ENCODE measurements around the gene XYLB.
"Not testable (repeated sequence)": the region's sequence is repeated elsewhere in the genome, so short reads cannot be mapped to it uniquely, and the experiment has no call there.

XYLB gene

DNA sequence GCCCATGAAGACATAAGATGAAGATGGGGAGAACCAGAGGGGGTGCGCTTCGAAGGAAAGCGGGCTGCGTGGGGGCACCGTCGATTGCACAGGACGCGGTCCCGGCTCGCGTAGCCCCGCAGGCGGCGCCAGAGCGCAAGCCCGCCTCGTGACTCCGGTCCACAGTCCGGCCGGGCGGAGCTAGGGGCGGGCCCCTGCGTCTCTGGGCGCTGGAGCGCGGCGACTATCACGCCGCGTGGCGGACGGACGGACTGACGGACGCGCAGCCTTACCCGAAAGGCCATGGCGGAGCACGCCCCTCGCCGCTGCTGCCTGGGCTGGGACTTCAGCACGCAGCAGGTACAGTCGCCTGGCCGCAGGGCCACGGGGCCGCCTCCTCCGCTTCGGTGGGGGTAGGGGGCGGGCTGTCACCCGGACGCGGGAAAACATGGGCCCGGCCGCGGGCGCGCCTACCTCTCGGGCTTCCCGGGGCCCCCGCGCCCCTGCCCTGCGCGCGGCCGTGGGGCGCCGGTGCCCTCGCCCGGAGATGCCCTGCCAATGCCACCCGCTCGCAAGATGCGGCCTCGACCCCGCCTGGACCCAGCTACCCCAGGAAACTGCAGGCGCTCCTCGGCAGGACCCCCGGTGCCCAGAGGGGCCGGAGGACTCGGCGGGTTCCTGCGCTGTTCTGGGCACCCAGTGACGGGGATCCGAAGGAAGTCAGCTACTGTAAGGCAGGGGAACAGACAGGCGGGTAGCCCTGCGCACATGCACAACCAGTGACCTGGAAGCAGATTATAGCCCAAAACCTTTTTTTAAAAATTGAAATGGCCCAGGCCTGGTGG, at the start of gene XYLB:
Gene XYLB (plus strand): TSS at position 199 of the 824 bp plus-strand sequence. CDS start 84 bp downstream, at position 283.
- DNase-seq, result peak; percentile 64

DNA sequence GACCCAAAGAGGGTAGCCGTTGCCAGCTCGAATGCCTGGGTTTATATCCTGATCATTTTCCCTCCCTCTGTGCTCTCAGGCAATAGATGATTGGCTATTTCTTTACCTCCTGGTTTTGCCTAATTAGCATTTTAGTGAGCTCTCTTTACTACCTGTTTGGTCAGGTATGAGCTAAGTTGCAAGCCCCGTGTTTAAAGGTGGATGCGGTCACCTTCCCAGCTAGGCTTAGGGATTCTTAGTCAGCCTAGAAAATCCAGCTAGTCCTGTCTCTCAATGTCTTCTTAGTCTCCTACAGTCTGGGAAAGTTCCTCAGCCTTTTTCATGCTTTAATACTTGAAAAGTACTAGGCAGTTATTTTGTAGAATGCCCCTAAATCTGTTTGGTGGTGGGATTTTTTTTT, 49.5 kb upstream of the XYLB start:
- DNase-seq, result not testable (repeated sequence)

DNA sequence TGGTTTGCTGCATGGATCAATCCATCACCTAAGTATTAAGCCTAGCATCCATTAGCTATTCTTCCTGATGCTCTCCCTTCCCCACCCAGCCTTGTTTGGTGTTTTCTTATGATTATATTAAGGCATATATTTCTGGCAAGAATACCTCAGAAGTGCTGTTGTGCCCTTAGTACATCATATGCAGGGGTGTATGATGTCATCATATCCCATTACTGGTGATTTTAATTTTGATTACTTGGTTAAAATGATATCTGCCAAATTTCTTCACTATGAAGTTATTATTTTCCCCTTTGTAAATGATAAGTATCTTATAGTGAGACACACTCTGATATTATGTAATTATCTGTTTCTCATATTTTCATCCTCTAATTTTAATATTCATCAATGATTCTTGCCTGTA, 49.0 kb upstream of the XYLB start:
- no peak for DNase-seq

DNA sequence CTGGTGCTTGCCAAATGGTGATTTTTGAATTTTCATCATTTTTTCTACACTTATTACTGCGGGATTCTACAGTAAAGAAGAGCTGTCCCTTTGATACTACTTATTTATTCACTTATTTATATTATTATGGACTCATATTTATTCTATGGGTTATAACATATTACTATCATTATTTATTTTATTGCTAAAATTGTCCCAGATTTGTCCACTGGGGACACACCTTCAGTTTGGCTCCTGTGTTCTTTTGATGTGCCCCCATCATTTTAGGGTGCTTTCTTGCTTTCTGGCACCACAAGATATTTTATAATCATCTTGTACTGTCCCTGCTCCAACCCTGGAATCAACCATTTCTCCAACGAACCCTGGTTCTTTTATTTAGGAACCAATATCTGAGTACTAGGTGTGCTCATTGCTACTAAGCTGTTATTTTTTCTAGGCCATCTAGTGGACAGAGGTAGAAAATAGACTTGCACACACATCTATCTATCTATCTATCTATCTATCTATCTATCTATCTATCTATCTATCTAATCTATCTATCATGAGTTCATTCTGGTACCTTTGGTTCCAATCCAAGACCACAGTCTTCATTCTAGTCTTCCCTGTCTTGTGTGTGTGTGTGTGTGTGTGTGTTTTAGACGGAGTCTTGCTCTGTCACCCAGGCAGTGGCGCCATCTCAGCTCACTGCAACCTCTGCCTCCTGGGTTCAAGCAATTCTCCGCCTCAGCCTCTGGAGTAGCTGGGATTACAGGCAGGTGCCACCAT, 48.5 kb upstream of the XYLB start:
- DNase-seq, result peak; percentile 23

DNA sequence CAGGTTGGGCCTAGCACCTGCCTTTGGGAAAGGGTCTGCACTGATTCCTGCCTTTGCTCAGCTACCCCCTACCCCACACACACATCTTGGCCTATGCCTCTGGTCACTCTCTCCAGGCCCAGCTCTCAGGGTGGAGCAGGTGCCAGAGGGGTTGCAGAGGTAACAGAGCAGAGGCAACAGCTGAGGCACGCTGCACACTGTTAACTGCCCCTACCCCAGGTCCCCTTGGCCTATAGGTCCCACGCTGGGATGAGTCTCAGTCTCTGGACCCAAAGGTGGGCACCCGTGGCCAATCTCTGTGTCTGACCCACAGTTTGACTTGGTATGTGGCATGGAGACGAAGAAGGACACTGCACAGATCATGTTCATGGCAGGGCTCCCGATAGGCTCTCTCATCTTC, 39.6 kb upstream of the XYLB start:
- DNase-seq, result no peak

DNA sequence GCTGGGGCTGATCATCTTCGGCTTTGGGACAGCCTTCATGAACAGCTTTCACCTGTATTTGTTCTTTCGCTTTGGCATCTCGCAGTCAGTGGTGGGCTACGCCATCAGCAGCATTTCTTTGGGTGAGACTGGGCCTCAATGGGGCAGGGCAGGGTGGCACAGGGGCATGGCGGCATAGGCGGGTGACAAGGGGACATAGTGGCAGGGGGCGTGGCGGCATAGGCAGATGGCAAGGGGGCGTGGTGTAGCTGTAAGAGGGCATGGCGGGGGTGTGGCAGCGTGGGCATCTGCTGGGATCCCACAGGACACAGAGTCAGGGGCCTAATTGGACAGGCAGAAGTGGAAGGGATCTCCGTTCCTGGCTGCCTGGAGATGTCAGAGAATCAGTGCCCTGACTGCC, 39.0 kb upstream of the XYLB start:
- no peak for DNase-seq

DNA sequence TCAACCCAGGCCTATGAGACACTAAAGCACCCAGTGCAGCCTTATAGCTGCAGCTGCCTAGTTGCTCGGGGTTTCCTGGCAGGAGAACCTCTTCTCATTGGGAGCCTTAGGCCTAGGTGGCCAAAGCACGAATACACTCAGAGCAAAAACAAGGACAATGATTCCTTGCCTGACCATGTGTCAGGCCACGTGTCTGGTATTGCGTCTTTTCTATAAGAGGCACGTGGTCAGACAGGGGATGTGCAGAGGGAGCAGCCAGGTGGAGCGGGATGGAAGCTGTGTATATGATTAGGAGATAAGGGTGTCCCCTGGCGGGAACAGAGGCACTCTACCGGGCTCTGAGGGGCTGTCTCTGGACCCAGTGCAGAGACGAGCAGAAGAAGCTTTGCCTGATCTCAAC, 38.1 kb upstream of the XYLB start:
- no peak for DNase-seq

DNA sequence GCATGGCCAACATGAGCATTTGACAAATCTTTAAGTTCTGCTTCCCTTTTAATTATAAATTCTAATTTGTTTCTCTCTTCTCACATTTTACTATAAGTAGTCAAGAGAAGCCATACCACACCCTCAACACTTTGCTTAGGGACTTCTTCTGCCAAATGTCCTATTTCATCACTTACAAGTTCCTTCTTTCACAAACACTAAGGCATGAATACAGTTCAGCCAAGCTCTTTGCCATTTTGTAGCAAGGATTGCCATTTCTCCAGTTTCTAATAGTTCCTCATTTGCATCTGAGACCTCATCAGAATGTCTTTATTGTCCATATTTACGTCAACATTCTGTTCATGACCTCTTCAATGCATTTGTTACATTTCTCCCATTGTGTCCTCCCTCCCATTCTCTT, 35.1 kb upstream of the XYLB start:
- DNase-seq, result no peak

DNA sequence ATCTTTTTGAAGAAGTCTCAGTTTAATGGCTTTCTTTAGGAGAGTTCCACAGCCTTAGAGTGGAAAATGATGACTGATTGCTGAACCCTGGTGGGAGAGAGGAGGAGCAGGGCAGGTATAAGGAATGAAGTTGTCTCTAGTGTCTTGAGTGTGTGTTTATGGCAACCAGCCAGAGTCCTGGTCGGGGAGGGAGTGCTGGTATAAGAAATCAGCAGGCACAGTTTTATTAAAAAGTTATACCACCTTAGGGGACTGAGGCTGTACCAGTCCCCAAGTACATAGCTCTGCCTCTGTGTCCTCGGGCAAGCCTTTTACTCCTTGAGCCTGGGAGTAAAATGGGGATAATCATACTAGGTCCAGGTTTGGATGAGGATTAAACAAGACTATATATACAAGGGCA, 34.6 kb upstream of the XYLB start:
- DNase-seq, result no peak

DNA sequence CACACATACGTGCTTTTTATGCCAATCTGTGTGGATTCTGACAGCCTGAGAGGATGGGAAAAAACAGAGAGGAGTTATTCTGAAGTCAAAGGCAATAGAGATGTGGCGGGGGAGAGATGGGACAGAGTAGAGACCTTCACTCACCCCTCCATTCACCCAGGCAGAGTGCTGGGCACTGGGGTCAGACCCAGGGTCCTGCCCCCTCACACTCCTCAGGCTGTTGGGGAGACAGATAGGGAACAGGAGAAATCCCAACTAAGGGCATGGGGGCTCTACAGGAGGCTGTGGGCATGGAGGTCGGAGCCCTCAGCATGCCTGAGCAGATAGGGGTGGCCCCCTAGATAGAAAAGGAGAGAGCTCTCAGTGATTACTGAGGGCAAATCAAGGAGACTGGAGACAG, 34.2 kb upstream of the XYLB start:
- DNase-seq, result no peak

DNA sequence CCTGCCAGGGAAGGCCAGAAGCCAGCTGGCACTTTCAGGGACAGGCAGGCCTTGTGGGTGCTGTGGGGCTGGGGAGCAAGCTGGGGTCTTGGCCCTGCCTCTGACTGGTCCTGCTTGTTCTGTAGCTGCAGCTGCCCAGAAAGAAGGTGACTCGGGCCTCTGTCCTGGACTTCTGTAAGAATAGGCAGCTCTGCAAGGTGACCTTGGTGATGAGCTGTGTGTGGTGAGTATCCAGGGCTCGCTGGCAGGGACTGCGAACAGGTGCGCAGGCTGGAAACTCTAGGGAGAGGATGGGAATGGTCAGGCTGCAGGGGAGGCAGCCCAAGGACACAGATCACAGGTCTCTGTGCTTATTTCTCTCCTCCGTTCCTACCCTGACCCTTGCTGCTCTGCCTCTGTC, 33.3 kb upstream of the XYLB start:
- no peak for DNase-seq

DNA sequence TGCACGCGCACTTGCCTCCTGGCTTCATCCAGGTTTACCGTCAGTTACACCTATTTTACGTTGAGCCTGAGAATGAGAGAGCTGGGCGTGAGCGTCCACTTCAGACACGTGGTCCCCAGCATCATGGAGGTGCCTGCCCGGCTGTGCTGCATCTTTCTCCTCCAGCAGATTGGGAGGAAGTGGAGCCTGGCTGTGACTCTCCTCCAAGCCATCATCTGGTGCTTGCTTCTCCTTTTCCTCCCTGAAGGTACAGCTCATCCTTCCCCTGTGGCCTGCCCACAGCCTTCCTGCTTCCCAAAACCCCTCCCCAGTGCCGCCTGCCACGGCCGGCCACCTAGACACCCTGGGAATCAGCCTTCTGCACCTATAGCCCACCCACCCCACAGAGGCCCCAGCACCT, 32.9 kb upstream of the XYLB start:
- DNase-seq, result no peak

DNA sequence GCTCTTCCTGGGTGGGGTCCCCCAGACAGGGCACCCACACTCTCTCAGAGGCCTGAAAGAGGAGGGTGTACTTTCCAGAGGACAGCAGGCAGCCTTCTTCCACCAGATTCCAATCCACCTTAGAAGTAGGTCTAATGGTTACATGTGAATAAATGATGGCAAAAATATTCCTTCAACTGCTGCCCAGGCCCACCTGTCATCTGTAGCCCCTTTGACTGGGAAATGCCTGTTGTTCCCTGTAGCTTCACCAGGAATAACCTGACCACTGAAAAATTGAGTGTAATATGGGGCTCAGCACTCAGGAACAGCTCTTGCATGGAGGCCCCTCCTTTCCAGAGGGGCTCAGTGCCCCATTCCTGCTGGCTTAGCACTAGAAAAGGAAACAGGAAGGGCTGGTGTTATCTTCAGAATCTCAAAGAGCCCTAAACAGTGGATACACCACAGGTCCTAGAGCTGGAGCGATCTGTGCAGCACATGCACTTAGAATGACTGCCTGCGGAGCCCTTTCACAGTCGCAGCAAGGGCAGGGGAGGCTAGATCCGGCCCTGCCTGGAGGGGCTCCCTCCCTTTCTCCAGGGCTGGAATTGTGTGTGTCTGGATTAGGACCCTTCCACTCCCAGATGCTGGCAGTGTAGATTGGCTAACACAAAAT, 32.3 kb upstream of the XYLB start:
- DNase-seq, result no peak

DNA sequence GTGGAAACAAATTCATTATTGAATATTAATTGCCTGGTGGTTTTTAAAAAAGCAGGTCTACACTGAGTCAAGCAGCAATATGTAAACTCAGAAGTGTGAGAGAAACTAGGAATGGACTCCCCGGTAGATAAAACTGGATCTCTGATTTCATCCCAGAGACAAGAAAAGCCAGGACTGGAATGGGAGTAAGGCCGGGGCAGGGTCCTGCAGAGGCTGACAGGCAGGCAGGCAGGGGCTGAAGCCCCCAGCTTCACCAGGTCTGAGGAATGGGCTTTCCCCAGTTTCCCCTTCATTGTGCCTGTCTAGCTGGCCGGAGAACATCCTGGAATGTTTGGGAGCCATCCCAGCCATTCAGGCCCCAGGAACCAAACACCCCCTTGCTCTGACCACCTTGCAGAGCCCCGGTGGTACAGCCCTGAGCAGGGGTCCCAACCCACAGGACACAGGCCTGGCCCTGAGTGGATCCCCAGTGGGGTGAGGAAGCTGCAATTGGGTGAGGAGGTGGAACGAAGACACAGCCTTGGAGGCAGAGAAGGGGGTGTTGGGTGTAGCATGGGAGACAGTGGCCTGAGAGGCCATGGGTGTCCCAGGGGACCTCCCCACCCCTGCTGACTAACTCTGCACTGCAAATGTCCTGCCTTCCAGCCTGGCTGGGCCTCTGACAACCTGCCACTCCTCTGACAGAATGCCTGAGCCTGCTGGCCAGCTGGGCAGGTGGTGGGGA, 31.7 kb upstream of the XYLB start:
- DNase-seq, result no peak

DNA sequence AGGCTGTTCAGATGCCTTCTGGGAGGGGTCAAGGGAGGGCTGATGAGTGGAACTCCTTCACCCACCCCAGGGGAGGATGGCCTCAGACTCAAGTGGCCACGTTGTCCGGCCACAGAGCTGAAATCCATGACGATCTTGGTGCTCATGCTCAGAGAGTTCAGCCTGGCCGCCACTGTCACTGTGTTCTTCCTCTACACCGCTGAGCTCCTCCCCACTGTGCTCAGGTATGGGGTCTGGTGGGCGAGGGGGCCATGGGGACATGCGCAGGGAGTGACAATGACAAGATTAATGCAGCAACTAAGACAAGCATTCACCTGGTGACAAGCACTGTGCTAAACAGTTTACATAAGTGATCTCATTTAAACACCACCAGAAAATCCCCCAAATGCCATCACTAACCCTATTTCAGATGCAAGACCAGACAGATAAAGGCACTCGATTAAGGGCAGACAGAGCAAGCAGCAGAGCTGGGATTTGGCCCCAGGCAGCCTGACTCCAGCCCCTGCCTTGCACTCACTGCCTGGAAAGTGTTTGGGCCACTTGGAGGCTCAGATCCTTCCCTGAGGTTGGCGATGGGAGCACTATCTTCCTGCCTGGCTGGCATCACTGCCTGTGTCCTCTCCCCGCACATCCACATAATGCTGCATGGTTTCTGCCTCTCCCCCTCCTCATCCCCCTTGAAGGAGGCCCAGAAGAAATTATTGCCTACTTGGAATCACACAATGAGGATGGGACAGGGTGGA, 30.9 kb upstream of the XYLB start:
- DNase-seq, result no peak

DNA sequence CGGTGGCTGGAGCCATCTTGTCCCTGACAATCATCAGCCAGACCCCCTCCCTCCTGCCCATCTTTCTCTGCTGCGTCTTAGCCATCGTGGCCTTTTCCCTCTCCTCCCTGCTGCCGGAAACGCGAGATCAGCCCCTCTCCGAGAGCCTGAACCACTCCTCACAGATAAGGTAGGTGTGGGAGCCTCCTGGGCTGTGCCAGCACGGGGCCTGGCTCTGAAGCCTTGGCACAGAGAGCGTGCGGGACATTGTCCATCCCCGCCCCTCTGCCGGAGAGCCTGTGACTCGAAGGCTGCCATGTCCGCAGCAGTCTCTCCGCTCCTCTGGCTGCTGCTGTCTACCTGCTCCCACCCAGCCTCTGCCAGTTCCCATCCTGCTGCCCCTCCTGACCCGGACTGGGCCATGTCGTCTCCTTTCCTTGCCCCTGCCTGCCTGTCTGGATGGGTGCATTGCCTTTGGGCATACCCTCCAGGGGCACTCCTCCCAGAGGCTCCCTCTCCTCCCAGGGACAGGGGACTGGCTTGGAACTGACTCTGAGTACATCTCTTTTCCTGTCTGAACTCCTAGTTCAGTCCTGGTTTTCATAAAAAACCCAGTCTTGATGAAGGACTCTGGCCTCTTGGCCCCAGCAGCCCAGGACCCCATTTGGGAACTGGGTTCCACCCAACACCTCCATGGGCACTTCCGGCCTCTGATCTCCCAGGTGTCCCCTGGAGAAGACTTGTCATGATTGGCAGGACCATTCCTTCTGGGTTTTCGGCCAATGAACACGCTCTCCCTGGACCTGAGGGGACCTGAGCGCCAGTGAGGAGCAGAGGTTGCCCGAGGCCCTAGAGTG, 30.0 kb upstream of the XYLB start:
- no peak for DNase-seq

DNA sequence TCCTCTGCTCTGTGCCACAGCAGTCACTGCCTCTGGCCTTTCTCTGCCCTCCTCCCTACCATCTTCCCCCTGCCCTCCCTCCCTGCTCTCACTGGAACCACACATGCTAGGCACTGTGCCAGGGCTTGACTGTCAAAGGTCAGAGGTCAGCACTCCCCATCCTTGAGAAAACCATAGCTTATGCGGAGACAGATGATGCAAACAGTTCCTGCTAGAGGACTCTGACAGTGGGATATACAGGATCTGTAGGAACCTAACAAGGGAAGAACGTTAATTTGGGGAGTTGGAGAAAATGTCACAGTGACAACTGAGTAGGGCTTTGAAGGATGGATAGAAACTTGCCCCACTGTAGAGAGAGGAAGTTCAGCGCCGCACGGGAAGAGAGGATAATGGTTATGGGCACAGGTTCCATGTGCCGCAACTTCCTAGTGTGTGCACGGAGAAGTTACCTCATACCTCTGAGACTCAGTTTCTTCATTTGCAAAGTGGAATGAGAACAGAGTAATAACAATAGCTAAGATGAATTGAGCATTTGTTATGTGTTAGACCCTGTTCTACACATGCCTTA, 29.3 kb upstream of the XYLB start:
- no peak for DNase-seq

DNA sequence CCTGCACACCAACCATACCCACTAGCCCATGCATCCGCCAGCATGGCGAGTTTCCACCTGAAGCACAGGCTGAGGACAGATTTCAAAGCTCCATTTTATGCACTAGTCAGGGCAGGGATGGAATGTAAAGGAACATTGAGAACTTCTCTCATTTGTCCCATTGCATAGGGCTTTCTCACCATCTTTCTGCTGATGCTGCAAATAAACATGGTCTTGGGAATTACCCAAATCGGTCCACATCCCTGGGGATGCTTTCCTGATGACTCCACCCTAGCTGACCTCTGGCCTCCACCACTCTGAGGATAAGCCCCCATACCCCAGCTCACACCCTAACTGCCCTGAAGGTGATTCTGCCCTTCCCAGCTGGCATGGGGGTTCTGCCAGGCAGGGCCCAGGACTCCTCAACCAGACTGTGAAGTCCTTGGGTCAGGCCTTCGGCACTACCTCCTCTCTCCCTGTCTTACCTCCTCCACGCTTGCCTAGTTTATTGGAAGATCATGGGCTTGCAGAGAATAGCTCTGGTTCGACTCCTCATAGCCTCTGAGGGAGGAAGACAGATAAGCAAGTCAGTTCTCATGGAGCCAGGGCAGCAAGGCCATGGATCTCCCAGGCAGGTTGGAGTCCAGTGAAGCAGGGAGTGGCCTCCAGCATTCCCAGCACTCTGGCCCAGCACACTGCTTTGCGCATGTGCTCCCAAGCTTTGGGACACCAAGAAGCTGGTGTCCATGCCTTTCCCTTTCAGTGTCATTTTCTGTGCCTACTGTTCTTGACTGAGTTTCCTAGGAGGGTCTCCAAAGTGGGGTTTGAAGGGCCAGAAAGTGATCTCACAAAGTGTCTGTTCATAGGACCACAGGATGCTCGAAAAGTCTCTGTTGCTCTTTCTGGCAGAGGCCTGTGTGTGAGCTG, 27.6 kb upstream of the XYLB start:
- no peak for DNase-seq

DNA sequence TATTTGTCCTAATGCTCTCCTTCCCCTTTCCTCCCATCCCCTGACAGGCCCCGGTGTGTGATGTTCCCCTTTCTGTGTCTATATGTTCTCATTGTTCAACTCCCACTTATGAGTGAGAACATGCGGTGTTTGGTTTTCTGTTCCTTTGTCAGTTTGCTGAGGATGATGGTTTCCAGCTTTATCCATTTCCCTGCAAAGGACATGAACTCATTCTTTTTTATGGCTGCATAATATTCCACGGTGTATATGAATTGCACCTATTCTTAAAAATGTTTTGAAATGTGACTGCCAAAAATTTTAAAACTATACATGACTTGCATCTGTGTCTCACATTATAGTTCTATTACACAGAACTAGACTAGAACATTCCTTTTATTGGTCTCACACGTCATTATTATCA, 25.9 kb upstream of the XYLB start:
- DNase-seq, result not testable (repeated sequence)

DNA sequence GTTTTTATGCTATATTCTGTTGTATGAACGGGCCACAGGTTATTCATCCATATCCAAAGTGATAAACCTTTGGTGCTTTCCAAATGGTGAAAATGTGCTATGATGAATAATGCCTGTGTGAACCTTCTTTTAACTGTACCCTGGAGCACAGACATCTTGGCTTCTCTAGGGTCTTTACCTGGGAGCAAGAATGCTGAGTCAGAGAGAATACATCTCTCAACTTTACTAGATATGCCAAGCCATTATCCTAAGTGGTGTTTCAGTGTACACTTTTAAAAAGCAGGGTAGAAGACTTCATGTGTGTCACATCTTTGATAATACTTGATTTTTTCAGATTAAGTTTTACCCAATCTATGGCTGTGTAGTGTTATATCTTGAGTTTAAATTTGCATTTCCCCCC, 23.5 kb upstream of the XYLB start:
- no peak for DNase-seq
